Middle frontal gyrus (tissue), 1 donor: Measurements from ENCODE around the gene SMAD9.

ENCODE experiments used
- DNase-seq: peaks from one replicate; pipeline ENCODE4 v3.0.0-alpha.2; 2015; ENCODE audit warnings: low spot score; ENCODE audit errors: extremely low spot score

SMAD9 gene

DNA sequence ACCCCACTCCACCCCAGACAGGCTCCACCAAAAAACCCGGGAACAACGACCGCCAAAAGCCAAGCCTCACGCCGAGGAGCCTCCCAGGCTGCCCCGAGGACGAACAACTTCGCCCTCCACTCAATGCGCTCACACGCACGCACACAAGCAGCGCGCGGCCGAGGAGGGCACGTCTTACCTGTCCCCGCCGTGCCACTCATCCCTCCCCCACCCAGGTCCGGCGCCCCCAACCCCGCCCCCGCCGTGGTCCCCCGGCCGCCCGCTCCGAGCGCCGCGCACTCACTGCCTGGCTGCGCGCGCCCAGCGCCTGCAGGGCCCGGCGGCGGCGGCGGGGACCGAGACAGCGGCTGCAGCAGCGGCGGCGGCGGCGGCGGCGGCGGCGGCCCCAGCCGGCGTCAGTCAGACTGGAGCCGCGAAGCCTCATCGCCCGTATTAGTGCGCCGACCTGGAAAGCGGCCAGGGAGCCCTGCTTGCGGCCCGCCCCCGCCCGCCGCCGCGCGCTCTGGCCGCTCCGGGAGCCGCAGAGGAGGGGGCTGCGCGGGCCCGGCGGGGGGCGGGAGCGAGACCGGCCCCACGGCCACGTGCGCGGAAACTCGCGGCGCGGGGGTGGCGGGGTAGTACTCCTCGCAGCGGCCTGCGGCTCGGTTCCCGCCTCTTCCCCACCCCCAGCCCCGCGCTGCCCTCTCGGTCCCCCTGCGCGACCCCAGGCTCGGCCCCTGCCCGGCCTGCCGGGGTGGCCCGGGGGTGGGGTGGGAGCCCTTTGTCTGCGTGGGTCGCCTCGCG is at the start of gene SMAD9:
TSS of gene SMAD9 (minus strand) at position 406 of the 783 bp plus-strand sequence. CDS start 40,549 bp downstream, outside the sequence.
- DNase-seq: no peak

DNA sequence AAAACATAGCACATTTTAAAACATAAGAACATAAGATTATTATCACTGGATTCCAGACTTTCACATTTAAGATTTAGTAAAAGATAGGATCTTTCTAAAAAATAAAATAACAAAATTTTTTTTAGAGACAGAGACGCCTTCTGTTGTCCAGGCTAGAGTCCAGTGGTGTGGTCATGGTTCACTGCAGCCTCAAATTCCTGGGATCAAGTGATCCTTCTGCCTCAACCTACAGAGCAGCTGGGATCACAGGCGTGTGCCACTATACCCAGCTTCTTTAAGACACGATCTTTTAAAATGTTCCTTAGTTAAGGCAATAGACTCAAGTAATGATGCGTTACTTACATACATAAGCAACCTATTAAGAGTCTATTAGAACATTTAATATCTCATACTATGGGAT is 46.4 kb upstream of the SMAD9 start:
- no peak for DNase-seq

- no peak for DNase-seq
Observed at GRCh38 chr13:36965767-36966166, 45.7 kb upstream of the SMAD9 start.

DNA sequence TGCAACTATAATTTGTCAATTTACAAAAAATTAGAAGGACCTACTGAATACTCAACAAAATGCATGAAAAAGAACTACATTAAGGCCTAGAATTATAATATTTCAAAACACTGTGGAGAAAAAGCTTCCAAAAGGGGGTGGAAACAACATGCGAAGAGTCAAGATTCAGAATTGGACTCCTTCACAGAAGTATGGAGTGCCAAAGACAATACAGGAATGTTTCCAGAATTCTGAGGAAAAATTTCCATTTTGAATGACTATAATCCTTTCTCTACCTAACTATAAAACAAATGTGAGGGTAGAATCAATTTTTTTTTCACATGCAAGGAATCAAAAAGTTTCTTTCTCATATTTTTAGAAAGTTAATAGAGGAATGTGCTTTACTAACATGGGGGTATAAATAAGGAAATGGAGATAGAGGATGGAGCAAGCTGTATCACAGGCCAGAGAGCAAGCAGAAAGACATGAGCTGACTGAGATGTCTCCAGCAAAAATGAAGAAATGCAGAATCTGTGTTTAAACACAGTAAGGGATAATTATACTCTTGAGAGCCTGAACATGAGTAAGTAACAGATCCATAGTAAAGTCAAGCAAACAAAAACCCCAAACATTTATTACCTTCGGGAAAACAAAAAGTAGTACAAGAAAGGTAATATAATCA is 39.5 kb upstream of the SMAD9 start:
- no peak for DNase-seq

- DNase-seq: no peak
Observed at GRCh38 chr13:36954542-36954941, 34.5 kb upstream of the SMAD9 start.

GRCh38 chr13:36950920-36951319 is 30.9 kb upstream of the SMAD9 start:
- no peak for DNase-seq

GRCh38 chr13:36950330-36950729 is 30.3 kb upstream of the SMAD9 start:
- no peak for DNase-seq

DNA sequence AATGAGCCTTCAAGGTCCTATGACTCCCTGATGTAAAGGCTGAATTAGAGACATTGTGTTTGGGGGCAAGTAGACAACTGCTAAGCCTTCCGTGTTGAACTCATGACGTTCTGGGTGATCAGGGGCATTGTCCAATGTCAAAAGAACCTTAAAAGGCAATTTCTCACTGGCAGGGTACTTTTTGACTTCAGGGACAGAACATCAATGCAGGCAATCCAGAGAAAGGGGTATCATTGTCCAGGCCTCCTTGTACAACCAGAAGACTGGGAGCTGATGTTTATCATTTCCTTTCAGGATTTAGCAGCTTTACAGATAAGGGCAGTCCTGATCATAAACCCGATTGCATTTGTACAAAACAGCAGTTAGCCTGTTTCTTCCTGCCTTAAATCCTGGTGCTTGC is 25.0 kb upstream of the SMAD9 start:
- DNase-seq: no peak

- DNase-seq: no peak
Observed at GRCh38 chr13:36925603-36926002, 5.6 kb upstream of the SMAD9 start.

GRCh38 chr13:36924001-36924400 is 4.0 kb upstream of the SMAD9 start:
- DNase-seq: no peak

DNA sequence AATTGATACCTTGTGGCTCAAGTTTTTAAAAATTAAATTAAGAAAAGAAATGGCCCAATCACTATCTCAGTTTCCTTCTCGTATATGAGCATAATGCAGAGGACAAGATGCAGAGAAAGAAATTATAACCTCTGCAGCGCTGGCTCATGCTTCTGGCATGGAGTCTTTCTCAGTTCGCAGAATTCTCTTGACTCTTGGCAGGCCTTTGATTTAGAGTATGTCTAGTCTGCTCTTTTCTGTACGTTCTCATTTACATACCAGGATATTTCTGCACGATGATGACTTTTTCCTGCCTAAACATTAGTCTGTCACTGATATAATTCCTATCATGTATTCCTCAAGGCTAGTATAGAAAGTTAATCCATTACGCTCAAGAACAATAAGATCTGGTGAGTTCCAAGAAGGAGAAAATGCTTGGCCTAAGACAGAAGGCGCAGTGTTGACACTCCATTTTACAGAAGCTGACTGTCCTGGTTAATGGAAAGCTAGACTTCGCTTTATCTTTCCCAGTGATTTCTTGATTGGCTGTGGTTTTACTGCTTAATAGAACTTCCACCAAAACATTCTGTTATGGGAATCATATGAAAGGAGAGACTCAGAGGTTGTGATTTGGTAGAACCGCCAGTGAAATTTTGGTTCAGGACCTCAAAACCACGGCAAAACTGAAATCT is 1.7 kb upstream of the SMAD9 start:
- no peak for DNase-seq

DNA sequence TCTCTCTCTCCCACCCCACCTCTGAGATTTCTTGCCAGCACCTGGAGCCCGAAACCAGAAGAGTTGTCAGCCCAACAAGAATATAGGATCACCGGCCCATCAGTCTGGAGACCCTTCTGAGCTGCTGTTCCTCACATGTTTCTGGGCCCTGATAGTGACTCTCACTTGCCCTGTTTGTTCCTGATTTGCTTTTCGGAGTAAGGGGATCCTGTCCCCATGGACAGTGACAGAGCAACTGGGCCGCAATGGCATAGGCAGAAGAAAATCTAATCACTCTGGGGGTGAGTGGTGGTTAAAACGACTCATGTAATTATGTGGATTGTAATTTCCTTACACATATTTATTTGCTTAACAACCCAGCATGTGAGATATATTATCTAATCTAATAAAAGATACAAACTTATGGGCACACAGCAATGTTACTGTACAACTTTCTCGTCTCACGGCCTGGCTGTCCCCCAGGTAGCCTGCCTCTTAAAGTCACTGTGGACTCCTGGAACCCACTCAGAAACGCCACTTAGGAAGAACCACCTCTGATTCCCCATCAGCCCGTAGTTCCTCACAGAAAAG is 663 bp upstream of the SMAD9 start:
- DNase-seq: no peak

GRCh38 chr13:36919171-36919832 is 736 bp downstream of the SMAD9 start:
- no peak for DNase-seq

DNA sequence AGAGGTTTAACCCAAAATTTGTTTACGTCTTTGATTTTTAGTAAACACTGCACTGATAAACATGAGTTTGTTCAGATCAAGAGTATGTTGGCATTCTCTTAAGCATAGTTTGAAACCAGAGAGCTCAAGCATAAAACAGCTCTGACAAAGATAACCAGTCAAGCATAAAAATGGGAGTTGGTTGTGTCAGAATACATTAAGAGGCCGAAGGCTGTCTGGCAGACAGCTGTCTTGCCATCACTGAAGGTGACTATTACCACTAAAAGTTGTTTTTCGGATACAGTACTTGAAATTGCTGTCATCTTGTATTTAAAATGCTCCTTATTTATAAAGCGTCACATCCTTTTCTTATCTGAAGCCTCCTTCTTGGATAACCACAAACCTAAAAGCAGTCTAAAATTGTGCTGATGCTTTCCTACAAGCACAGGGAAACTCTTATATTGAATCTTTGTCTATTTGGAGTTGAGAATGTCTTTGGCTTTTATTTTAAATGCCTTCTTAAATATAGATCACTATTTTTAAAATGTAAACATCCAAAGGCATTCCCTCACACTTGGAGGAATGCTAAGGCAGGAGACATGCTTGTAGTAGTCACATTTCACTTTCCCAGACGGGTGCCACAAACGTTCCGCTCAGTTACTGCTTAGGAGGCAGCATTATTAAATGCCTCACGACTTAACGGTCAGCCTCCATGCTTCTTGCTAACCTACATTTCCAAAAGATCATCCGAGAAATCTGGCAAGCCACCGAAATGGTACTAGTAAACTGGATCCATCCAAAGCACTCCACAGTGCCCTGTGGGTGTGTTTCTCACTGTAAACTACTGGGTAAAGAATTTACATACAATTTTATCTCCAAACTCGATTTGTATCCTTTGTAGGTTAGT is 1.5 kb downstream of the SMAD9 start:
- DNase-seq: no peak

GRCh38 chr13:36917311-36917710 is 2.7 kb downstream of the SMAD9 start:
- no peak for DNase-seq

DNA sequence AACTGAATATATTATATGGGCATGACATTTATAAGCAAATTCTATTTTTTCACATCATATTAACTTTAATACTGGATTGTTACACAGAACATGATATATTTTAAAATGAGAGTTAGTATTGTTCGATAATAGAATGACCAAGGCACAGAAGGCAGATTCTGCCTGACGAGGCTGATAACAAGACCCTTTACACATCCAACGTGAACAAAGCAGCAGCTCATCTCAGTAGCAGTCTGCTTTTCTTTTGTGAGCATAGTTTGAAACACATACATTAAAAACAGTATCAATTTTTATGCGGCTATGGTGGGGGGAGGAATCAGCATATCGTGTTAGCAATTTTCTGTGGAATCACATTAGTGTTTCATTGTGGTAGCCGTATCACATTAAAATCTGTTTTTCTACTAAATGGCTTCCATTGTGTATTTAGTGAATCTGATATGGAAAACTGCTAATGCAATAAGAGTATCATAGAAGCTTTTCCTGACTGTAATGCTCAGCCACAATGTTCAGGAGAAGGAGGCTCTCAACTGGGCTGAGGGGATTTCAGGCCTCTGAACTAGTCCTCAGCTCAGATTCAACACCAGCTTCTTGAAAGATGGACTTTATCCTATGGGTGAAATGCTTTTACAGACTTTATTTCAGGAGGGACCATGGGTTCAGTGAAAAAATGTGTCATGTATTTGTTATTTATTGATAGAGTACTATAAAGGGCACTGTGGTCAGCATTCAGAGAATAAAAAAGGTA is 4.0 kb downstream of the SMAD9 start:
- DNase-seq: no peak

GRCh38 chr13:36915106-36915505 is 4.9 kb downstream of the SMAD9 start:
- DNase-seq: no peak

DNA sequence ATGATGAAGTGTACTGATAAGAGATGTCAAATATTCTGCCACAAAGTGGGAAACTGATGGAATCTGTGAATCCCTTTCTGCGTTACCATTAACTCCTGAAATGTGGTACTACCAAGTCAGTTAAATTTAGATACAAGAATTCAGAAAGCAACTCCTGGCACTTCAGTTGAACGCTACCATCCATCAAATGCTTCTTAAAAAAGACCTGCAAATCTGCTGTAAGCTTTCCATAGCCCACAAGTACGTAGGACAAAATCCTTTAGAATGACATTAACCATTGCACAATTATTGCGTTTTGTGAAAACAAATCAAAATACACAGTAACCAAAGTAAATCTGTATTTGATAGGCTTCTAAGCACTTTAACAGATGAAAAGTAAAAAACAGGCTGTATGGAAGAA is 5.4 kb downstream of the SMAD9 start:
- no peak for DNase-seq

DNA sequence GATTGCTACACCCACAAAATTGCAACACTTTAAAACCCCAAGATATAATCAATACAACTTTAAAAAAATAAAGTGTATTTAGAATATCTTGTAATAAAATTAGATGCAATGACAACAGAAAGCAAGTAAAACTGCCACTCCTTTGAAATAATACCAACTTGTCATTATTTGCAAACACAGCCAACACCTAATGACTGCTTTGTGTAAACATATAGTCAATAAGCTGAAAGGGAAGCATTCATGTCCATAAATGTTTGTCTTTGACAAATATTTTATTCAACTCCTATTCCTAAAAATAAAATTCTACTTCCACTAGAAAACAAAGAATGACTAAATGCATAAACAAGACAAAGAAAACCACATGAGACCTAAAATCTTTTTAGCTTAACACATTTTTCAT is 6.6 kb downstream of the SMAD9 start:
- DNase-seq: no peak

DNA sequence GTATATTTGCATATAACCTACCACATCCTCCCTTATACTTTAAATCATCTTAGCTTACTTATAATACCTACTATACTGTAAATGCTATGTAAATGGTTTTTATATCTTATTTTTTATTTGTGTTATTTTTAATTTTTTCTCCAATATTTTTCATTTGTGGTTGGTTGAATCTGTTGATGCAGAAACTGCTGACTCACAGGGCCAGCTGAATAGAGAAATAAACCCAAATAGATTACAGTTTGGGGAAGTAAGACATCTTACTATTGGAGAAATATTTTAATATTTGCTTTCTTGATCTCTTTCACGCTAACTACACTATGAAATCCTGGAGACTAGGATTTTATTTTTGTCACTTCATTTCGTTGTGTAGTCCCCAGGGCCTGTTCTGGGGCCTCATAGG is 7.1 kb downstream of the SMAD9 start:
- DNase-seq: no peak
